Progenitor cell of endocrine pancreas (in vitro differentiated cells): ENCODE measurements around the gene SDK2. TPM values are rescaled to one million over a fixed set of nuclear protein-coding genes. Genes with fewer than 3 reads are reported as not detected.

Source experiments
- DNase-seq: peaks from one replicate; pipeline ENCODE4 v3.0.0; 2021; ENCODE audit warnings: low spot score; ENCODE audit not compliant: unreplicated experiment
- H3K27ac Mint-ChIP-seq: 2 replicates; pipeline ENCODE4 v1.8.0; 2021; ENCODE audit warnings: mild to moderate bottlenecking, moderate library complexity, mixed read lengths
- H3K27me3 Mint-ChIP-seq: 2 replicates; pipeline ENCODE4 v1.8.0; 2021; ENCODE audit warnings: mixed read lengths
- H3K36me3 Mint-ChIP-seq: 2 replicates; pipeline ENCODE4 v1.8.0; 2022; ENCODE audit warnings: mixed read lengths; ENCODE audit not compliant: insufficient read depth
- H3K4me1 Mint-ChIP-seq: 2 replicates; pipeline ENCODE4 v1.8.0; 2021; ENCODE audit warnings: low read depth, mixed read lengths
- H3K4me3 Mint-ChIP-seq: 2 replicates; pipeline ENCODE4 v1.8.0; 2021; ENCODE audit warnings: low read depth, mild to moderate bottlenecking, moderate library complexity, mixed read lengths
- H3K9me3 Mint-ChIP-seq: 2 replicates; pipeline ENCODE4 v1.8.0; 2021; ENCODE audit warnings: low read depth, mixed read lengths
- total RNA-seq: library from RNA; stranded (reverse); gene quantifications from 2 replicates; pipeline ENCODE4 v1.2.1, GENCODE V29; 2021
- TF ChIP-seq, protein P1 (sequence below): fragments of 200-600 bp; sonication (generic); IDR thresholded peaks from one replicate; pipeline ENCODE4 v1.5.0; 2021; ENCODE audit warnings: antibody characterized with exemption, mild to moderate bottlenecking; ENCODE audit not compliant: unreplicated experiment

SDK2 gene
- total RNA-seq, 1 donor from 2014 or later, result 6.7 TPM

GRCh38 chr17:73580073-73580710 lies 64.1 kb downstream of the SDK2 start:
- H3K27ac Mint-ChIP-seq, result no peak overlapping the region
- TF ChIP-seq, protein P1, sequence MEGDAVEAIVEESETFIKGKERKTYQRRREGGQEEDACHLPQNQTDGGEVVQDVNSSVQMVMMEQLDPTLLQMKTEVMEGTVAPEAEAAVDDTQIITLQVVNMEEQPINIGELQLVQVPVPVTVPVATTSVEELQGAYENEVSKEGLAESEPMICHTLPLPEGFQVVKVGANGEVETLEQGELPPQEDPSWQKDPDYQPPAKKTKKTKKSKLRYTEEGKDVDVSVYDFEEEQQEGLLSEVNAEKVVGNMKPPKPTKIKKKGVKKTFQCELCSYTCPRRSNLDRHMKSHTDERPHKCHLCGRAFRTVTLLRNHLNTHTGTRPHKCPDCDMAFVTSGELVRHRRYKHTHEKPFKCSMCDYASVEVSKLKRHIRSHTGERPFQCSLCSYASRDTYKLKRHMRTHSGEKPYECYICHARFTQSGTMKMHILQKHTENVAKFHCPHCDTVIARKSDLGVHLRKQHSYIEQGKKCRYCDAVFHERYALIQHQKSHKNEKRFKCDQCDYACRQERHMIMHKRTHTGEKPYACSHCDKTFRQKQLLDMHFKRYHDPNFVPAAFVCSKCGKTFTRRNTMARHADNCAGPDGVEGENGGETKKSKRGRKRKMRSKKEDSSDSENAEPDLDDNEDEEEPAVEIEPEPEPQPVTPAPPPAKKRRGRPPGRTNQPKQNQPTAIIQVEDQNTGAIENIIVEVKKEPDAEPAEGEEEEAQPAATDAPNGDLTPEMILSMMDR, result no peak
- H3K36me3 Mint-ChIP-seq, result no peaks in the 10 kb centered on the region
- no peak for DNase-seq
- H3K4me3 Mint-ChIP-seq, result no peak overlapping the region
- peaks cover 14% of the 10 kb centered on the region for H3K4me1 Mint-ChIP-seq
- no peaks in the 10 kb centered on the region for H3K9me3 Mint-ChIP-seq
- peaks cover 22% of the 10 kb centered on the region for H3K27me3 Mint-ChIP-seq

- Mint-ChIP-seq H3K36me3 (no peaks in the 10 kb centered on the region), H3K4me1 (peaks cover 2% of the 10 kb centered on the region), H3K27me3 (peaks cover 27% of the 10 kb centered on the region), H3K4me3 (no peak overlapping the region), H3K27ac (no peak overlapping the region), H3K9me3 (no peaks in the 10 kb centered on the region)
- no peak for DNase-seq
- TF ChIP-seq, protein P1, result no peak
Observed at GRCh38 chr17:73576556-73577098, 67.6 kb downstream of the SDK2 start.

- H3K27me3 Mint-ChIP-seq, result peaks cover 27% of the 10 kb centered on the region
- H3K4me1 Mint-ChIP-seq, result no peaks in the 10 kb centered on the region
- TF ChIP-seq, protein P1, result no peak
- no peak for DNase-seq
- H3K27ac Mint-ChIP-seq, result no peak overlapping the region
- H3K9me3 Mint-ChIP-seq, result no peaks in the 10 kb centered on the region
- no peak overlapping the region for H3K4me3 Mint-ChIP-seq
- H3K36me3 Mint-ChIP-seq, result no peaks in the 10 kb centered on the region
Observed at GRCh38 chr17:73575470-73576221, 68.6 kb downstream of the SDK2 start.

- TF ChIP-seq, protein P1, result no peak
- DNase-seq, result no peak
- Mint-ChIP-seq H3K4me1 (no peaks in the 10 kb centered on the region), H3K9me3 (no peaks in the 10 kb centered on the region), H3K36me3 (no peaks in the 10 kb centered on the region), H3K27ac (no peak overlapping the region), H3K27me3 (peaks cover 26% of the 10 kb centered on the region), H3K4me3 (no peak overlapping the region)
Observed at GRCh38 chr17:73571511-73572130, 72.6 kb downstream of the SDK2 start.

- Mint-ChIP-seq H3K4me3 (no peak overlapping the region), H3K36me3 (no peaks in the 10 kb centered on the region), H3K4me1 (no peaks in the 10 kb centered on the region), H3K9me3 (no peaks in the 10 kb centered on the region), H3K27me3 (peaks cover 14% of the 10 kb centered on the region), H3K27ac (no peak overlapping the region)
- no peak for DNase-seq
- TF ChIP-seq, protein P1, result no peak
Observed at GRCh38 chr17:73569762-73570319, 74.4 kb downstream of the SDK2 start.
